ENCODE data around the gene PRKG1.

The PRKG1 gene

GRCh38 chr10:51427758-51428157 is 353.5 kb downstream of the PRKG1 start:
- Histone ChIP-seq H3K36me3 (no peaks in the 10 kb centered on the region), H3K27ac (no peak overlapping the region), H3K27me3 (ENCODE audit: insufficient read depth, low read depth, severe bottlenecking) (no peaks in the 10 kb centered on the region), H3K9me3 (ENCODE audit: severe bottlenecking) (no peaks in the 10 kb centered on the region), H3K4me3 (ENCODE audit: low read depth, low read length) (no peak overlapping the region)
- no peak for TF ChIP-seq CTCF (IDR thresholded peaks at IDR 0.05; ENCODE audit: low read depth, low read length)
- no peak for DNase-seq

- no peak overlapping the region for H3K4me3 ChIP-seq (ENCODE audit: low read depth, low read length)
- no peak for DNase-seq
- no peaks in the 10 kb centered on the region for H3K27me3 ChIP-seq (ENCODE audit: insufficient read depth, low read depth, severe bottlenecking)
- TF ChIP-seq CTCF (IDR thresholded peaks at IDR 0.05; ENCODE audit: low read depth, low read length): no peak
- no peaks in the 10 kb centered on the region for H3K9me3 ChIP-seq (ENCODE audit: severe bottlenecking)
- H3K36me3 ChIP-seq: no peaks in the 10 kb centered on the region
- no peak overlapping the region for H3K27ac ChIP-seq
These were observed 356.2 kb downstream of the PRKG1 start for GRCh38 chr10:51430506-51430905.

- TF ChIP-seq CTCF (IDR thresholded peaks at IDR 0.05; ENCODE audit: low read depth, low read length): no peak
These were observed 359.7 kb downstream of the PRKG1 start for GRCh38 chr10:51433949-51434475.

GRCh38 chr10:51436805-51437204 is 362.5 kb downstream of the PRKG1 start:
- no peak for TF ChIP-seq CTCF (IDR thresholded peaks at IDR 0.05; ENCODE audit: low read depth, low read length)
- H3K27ac ChIP-seq: no peak overlapping the region

More at GRCh38 chr10:51433949-51434475, 359.7 kb downstream of the PRKG1 start:
- Histone ChIP-seq H3K27ac (no peak overlapping the region), H3K4me3 (ENCODE audit: low read depth, low read length) (no peak overlapping the region), H3K9me3 (ENCODE audit: severe bottlenecking) (no peaks in the 10 kb centered on the region), H3K27me3 (ENCODE audit: insufficient read depth, low read depth, severe bottlenecking) (no peaks in the 10 kb centered on the region), H3K36me3 (no peaks in the 10 kb centered on the region)
- no peak for DNase-seq

GRCh38 chr10:51439645-51440044 is 365.4 kb downstream of the PRKG1 start:
- DNase-seq: no peak
- no peak overlapping the region for H3K27ac ChIP-seq
- no peak overlapping the region for H3K4me3 ChIP-seq (ENCODE audit: low read depth, low read length)
- H3K9me3 ChIP-seq (ENCODE audit: severe bottlenecking): no peaks in the 10 kb centered on the region
- no peaks in the 10 kb centered on the region for H3K27me3 ChIP-seq (ENCODE audit: insufficient read depth, low read depth, severe bottlenecking)
- no peak for TF ChIP-seq CTCF (IDR thresholded peaks at IDR 0.05; ENCODE audit: low read depth, low read length)
- H3K36me3 ChIP-seq: no peaks in the 10 kb centered on the region

More at GRCh38 chr10:51436805-51437204, 362.5 kb downstream of the PRKG1 start:
- DNase-seq: no peak
- Histone ChIP-seq H3K4me3 (ENCODE audit: low read depth, low read length) (no peak overlapping the region), H3K9me3 (ENCODE audit: severe bottlenecking) (no peaks in the 10 kb centered on the region), H3K27me3 (ENCODE audit: insufficient read depth, low read depth, severe bottlenecking) (no peaks in the 10 kb centered on the region), H3K36me3 (no peaks in the 10 kb centered on the region)

GRCh38 chr10:51445588-51445987 is 371.3 kb downstream of the PRKG1 start:
- no peak for TF ChIP-seq CTCF (IDR thresholded peaks at IDR 0.05; ENCODE audit: low read depth, low read length)
- Histone ChIP-seq H3K4me3 (ENCODE audit: low read depth, low read length) (no peak overlapping the region), H3K36me3 (no peaks in the 10 kb centered on the region), H3K9me3 (ENCODE audit: severe bottlenecking) (no peaks in the 10 kb centered on the region), H3K27me3 (ENCODE audit: insufficient read depth, low read depth, severe bottlenecking) (no peaks in the 10 kb centered on the region), H3K27ac (no peak overlapping the region)
- DNase-seq: no peak

Data from WERI-Rb-1 (cell line).